Karpas-422 (cell line): Measurements from ENCODE around the gene CHAD. TPM values are rescaled to one million over a fixed set of nuclear protein-coding genes. Genes with fewer than 3 reads are reported as not detected.

Experiments used
- DNase-seq: peaks from one replicate; pipeline ENCODE4 v3.0.0-alpha.2; 2015
- H2AFZ ChIP-seq: fragments of 200-600 bp; sonication (generic); 2 replicates; pipeline ENCODE4 v1.6.1; 2014; ENCODE audit warnings: antibody characterized with exemption, low read length, mixed read lengths
- H3K27ac ChIP-seq: fragments of 200-600 bp; sonication (generic); 2 replicates; pipeline ENCODE4 v1.5.1; 2014; ENCODE audit warnings: mild to moderate bottlenecking, low read length, moderate library complexity
- H3K27me3 ChIP-seq: fragments of 200-600 bp; sonication (generic); 2 replicates; pipeline ENCODE4 v1.6.1; 2014; ENCODE audit warnings: low read length, mixed read lengths
- H3K36me3 ChIP-seq: fragments of 200-600 bp; sonication (generic); 2 replicates; pipeline ENCODE4 v1.6.1; 2014; ENCODE audit warnings: low read length, mixed read lengths; ENCODE audit not compliant: insufficient read depth
- H3K4me1 ChIP-seq: fragments of 200-600 bp; sonication (generic); 2 replicates; pipeline ENCODE4 v1.6.1; 2014; ENCODE audit warnings: mild to moderate bottlenecking, low read length, mixed read lengths
- H3K4me2 ChIP-seq: fragments of 200-600 bp; sonication (generic); 2 replicates; pipeline ENCODE4 v1.6.1; 2014; ENCODE audit warnings: low read length, low read depth, mild to moderate bottlenecking; ENCODE audit not compliant: poor library complexity, severe bottlenecking
- H3K4me3 ChIP-seq: fragments of 200-600 bp; sonication (generic); 2 replicates; pipeline ENCODE4 v1.5.1; 2014; ENCODE audit warnings: mild to moderate bottlenecking, antibody characterized with exemption, low read length, mixed read lengths
- H3K79me2 ChIP-seq: fragments of 200-600 bp; sonication (generic); 2 replicates; pipeline ENCODE4 v1.6.1; 2014; ENCODE audit warnings: mild to moderate bottlenecking, low read length, mixed read lengths
- H3K9ac ChIP-seq: fragments of 200-600 bp; sonication (generic); 2 replicates; pipeline ENCODE4 v1.6.0; 2014; ENCODE audit warnings: low read length
- H3K9me2 ChIP-seq: fragments of 200-600 bp; sonication (generic), shearing (Covaris generic); replicated peaks from 2 replicates; pipeline ENCODE4 v1.6.0; 2014; ENCODE audit warnings: mild to moderate bottlenecking, low read length, moderate library complexity; ENCODE audit not compliant: insufficient read depth
- H3K9me3 ChIP-seq: fragments of 300-700, 200-600 bp; sonication (generic); 2 replicates; pipeline ENCODE4 v1.6.1; 2014; ENCODE audit warnings: low read length, mixed read lengths
- H4K20me1 ChIP-seq: fragments of 200-600 bp; sonication (generic); 2 replicates; pipeline ENCODE4 v1.6.1; 2014; ENCODE audit warnings: mild to moderate bottlenecking, antibody characterized with exemption, low read length, low read depth; ENCODE audit not compliant: insufficient read depth
- total RNA-seq: library from RNA; depleted of rRNA; stranded (reverse); fragments of >200 nt; shearing (Covaris generic); gene quantifications from 2 replicates; pipeline ENCODE4 v1.2.3, GENCODE V29; 2014; ENCODE audit warnings: low replicate concordance; rRNA removed

The CHAD gene, protein sequence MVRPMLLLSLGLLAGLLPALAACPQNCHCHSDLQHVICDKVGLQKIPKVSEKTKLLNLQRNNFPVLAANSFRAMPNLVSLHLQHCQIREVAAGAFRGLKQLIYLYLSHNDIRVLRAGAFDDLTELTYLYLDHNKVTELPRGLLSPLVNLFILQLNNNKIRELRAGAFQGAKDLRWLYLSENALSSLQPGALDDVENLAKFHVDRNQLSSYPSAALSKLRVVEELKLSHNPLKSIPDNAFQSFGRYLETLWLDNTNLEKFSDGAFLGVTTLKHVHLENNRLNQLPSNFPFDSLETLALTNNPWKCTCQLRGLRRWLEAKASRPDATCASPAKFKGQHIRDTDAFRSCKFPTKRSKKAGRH
- not detected in 2 replicates for total RNA-seq

DNA sequence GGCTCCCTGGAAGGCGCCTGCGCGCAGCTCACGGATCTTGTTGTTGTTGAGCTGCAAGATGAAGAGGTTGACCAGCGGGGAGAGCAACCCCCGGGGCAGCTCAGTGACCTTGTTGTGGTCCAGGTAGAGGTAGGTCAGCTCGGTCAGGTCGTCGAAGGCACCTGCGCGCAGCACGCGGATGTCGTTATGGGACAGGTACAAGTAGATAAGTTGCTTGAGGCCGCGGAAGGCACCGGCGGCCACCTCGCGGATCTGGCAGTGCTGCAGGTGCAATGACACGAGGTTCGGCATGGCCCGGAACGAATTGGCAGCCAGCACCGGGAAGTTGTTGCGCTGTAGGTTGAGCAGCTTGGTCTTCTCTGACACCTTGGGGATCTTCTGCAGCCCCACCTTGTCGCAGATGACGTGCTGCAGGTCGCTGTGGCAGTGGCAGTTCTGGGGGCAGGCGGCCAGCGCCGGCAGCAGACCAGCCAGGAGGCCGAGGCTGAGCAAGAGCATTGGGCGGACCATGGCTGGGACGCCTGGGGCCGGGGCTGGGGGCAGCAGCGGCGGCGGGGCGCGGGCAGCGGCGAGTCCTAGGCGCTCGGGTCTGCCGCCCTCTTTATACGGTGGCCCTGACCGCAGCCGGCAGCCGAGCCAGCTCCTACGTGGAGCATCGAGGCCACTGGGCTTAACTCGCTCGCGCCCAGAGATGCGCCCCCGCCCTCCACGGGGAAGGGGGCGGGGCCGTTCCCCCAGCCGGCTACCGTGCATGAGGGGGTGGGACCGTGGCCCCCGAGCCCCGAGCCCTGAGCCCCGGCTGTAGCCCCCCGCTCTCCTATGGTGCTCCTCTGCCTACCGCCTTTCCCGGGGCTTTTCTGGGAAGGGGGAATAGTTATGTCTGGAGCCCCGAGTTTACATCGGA is at the start of gene CHAD:
Gene CHAD (minus strand): TSS at position 577 of the 904 bp plus-strand sequence. CDS start 67 bp downstream, at position 510.
- Histone ChIP-seq H3K9ac (no peak within 1 kb of the TSS), H3K9me2 (no peaks in the 10 kb centered on the region), H2AFZ (no peak within 1 kb of the TSS), H3K4me3 (no peak within 1 kb of the TSS), H4K20me1 (no peaks in the 10 kb centered on the region), H3K79me2 (no peaks in the 10 kb centered on the region), H3K4me1 (no peaks in the 10 kb centered on the region), H3K36me3 (no peaks in the 10 kb centered on the region), H3K9me3 (no peaks in the 10 kb centered on the region), H3K27me3 (no peaks in the 10 kb centered on the region), H3K4me2 (no peak within 1 kb of the TSS), H3K27ac (no peak within 1 kb of the TSS)
- no peak for DNase-seq

DNA sequence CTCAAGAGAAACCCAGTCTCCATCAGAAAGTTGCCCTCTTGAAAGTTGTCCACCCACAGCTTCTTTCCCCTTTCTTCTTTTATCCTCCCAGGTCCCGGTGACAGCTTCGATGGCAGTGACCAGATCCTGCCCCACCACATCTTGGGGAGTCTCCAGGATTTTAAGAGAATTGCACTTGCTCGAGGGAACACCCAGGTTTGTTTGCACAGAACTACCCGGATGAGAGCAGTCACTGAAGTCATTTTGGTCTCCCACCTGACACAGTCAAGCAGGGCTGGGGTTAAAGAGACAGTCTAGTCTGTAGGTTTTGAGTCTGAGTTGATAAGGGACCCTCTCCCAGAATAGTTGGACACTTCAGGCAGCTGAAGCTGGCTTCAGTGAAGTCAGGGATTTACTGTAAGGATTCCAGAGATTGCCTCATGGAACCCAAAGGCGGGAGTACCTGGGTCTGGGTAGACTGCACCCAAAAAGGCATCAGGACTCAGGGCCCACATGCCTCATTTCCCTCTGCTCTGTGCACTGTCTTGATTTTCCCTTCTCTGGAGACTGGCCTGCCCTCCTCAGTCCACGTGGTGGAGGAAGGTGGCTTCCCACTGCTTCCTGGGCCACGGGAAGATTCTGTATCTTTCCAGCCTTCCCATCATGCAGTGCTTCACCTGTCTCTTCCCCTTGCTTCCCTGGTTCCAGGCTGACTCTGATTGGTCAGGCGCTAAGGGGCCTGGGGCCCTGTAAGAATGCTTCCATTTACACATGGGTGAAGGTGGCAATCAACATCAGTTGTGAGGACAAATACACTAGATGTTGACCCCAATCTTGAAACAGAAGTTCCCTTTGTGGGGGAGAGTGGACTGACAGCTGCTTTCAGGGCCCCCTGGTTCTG is 49.1 kb upstream of the CHAD start:
- Histone ChIP-seq H3K9ac (no peak overlapping the region), H3K36me3 (no peaks in the 10 kb centered on the region), H3K27me3 (no peaks in the 10 kb centered on the region), H4K20me1 (no peaks in the 10 kb centered on the region), H3K9me3 (no peaks in the 10 kb centered on the region), H3K79me2 (no peaks in the 10 kb centered on the region), H3K27ac (no peak overlapping the region), H3K9me2 (no peaks in the 10 kb centered on the region), H3K4me1 (peaks cover 8% of the 10 kb centered on the region), H3K4me2 (no peak overlapping the region), H3K4me3 (no peak overlapping the region), H2AFZ (no peak overlapping the region)
- no peak for DNase-seq

DNA sequence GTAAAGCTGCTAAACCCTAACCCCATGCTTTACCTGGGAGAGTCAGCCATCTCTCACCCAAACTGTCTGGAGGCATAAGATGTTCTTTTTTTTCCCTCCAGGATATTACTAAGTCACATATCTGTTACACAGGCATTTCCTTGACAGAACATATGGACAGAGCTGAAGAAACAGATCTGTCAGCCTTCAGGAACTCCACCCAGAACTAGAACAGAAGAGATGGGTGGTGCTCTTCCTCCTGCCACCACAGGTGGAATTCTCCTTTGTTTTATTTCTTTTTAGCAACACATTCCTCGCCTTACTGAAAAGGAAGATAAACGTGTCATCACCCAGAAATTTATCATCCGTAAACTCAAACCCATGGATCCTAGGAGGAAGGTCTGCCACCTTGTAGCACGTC is 48.3 kb upstream of the CHAD start:
- no peak for DNase-seq
- no peaks in the 10 kb centered on the region for H3K79me2 ChIP-seq
- no peaks in the 10 kb centered on the region for H3K36me3 ChIP-seq
- H2AFZ ChIP-seq: no peak overlapping the region
- H3K9ac ChIP-seq: no peak overlapping the region
- H3K27me3 ChIP-seq: no peaks in the 10 kb centered on the region
- H3K27ac ChIP-seq: no peak overlapping the region
- H3K4me2 ChIP-seq: no peak overlapping the region
- H3K9me3 ChIP-seq: no peaks in the 10 kb centered on the region
- no peaks in the 10 kb centered on the region for H4K20me1 ChIP-seq
- no peak overlapping the region for H3K4me3 ChIP-seq
- no peaks in the 10 kb centered on the region for H3K9me2 ChIP-seq
- H3K4me1 ChIP-seq: peaks cover 8% of the 10 kb centered on the region

DNA sequence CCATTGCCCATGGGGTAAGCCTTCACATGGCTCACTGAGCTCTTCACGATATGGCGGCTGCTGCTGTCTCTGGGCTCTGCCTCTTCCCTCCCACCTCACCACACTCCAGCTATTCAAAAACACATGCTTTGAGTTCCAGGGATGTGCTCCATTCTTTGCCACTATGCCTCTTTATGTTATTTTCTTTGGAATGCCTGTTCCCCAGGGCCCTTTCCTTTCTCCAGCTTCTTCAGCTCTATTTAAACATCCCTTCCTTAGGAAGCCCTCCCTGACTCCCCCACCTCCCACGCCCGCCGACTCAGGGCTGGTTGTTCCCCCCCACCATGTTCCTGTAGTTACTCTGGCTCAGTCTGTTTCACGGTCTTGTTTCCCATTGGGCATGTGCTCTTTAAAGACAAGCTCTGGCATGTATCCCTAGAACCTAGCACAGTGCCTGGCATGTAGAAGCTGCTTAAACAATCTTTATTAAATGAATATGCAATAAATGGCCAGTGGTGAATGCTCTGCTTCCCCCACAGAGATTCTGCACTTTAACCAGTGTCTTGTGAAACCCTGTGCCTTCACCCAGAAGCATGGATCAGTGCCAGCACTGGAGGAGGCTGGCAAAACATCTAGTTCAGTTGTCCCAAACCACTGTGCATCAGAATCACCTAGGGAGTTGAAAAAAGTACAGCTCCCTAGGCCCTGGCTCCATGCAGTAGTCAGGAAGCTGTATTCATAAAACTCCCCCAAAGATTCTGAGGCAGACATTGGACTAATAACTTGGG is 46.4 kb upstream of the CHAD start:
- Histone ChIP-seq H3K4me1 (peaks cover 8% of the 10 kb centered on the region), H4K20me1 (no peaks in the 10 kb centered on the region), H3K9me2 (no peaks in the 10 kb centered on the region), H2AFZ (no peak overlapping the region), H3K4me3 (no peak overlapping the region), H3K79me2 (no peaks in the 10 kb centered on the region), H3K27me3 (no peaks in the 10 kb centered on the region), H3K36me3 (no peaks in the 10 kb centered on the region), H3K9me3 (no peaks in the 10 kb centered on the region), H3K27ac (no peak overlapping the region), H3K9ac (no peak overlapping the region), H3K4me2 (peak overlapping the region; percentile 7)
- no peak for DNase-seq

DNA sequence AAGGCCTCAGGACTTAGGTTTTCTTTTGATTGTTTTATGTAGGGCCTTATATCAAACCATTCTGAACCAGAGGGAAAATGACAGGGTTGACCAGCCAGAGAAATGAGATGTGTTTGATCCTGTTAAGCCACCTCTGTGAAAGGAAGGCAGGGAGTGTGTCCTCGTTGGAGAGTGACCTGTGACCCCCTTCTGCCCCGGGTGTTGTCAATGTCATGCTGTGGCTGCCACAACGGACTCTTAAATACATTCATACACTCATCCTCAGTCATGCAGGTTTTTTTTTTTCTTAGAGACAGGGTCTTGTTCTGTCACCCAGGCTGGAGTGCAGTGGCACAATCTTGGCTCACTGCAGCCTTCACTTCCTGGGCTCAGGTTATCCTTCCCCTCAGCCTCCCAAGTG is 45.7 kb upstream of the CHAD start:
- Histone ChIP-seq H3K36me3 (no peaks in the 10 kb centered on the region), H3K9me2 (no peaks in the 10 kb centered on the region), H3K27me3 (no peaks in the 10 kb centered on the region), H3K27ac (no peak overlapping the region), H4K20me1 (no peaks in the 10 kb centered on the region), H3K9me3 (no peaks in the 10 kb centered on the region), H3K4me1 (peaks cover 8% of the 10 kb centered on the region), H3K79me2 (no peaks in the 10 kb centered on the region), H3K9ac (no peak overlapping the region), H3K4me3 (no peak overlapping the region), H2AFZ (no peak overlapping the region), H3K4me2 (no peak overlapping the region)
- no peak for DNase-seq

DNA sequence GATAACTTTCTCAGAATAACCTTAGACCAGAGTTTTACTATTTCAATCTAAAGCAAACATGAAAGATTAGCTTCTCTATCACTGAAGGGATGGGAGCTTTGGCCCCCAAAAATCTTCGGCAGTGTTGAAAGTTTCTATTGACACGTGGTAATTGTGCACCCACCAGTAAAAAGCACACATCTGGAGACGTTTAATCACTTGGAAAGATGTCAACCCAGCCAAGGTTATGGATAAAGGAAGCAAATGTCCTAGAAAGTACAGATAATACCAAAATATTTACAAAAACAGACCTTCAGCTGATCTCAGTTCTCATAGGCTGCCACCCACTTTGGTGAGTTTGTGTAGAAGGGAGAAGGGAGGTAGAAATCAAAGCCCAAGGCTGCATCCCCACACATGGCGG is 44.8 kb upstream of the CHAD start:
- no peak overlapping the region for H3K27ac ChIP-seq
- DNase-seq: no peak

DNA sequence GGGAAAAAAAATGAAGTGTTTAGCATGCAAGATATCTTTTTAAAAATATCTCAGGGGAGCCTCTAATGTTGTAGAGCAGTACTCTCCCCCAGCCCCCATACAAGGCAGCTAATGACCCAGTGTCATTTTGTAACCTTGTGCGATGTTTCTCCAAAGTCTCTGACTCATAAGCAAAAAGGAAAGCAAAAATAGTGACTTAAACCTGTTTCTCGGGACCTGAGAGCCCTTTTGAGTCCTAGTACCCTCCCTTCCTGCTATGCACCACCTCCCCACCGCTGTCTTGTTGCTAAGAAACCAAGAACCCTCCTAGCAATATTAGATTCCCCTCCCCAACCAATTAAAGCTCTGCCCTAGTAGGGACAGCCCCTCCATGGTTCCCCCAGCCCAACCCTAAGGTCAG is 42.4 kb upstream of the CHAD start:
- no peak overlapping the region for H2AFZ ChIP-seq
- no peak overlapping the region for H3K4me3 ChIP-seq
- H3K4me2 ChIP-seq: no peak overlapping the region
- no peaks in the 10 kb centered on the region for H3K9me2 ChIP-seq
- H4K20me1 ChIP-seq: no peaks in the 10 kb centered on the region
- DNase-seq: no peak
- no peak overlapping the region for H3K9ac ChIP-seq
- no peaks in the 10 kb centered on the region for H3K36me3 ChIP-seq
- no peaks in the 10 kb centered on the region for H3K79me2 ChIP-seq
- no peak overlapping the region for H3K27ac ChIP-seq
- peaks cover 23% of the 10 kb centered on the region for H3K4me1 ChIP-seq
- no peaks in the 10 kb centered on the region for H3K9me3 ChIP-seq
- no peaks in the 10 kb centered on the region for H3K27me3 ChIP-seq

More for the DNA sequence above, 44.8 kb upstream of the CHAD start:
- Histone ChIP-seq H3K9me3 (no peaks in the 10 kb centered on the region), H3K9me2 (no peaks in the 10 kb centered on the region), H3K27me3 (no peaks in the 10 kb centered on the region), H3K4me3 (no peak overlapping the region), H4K20me1 (no peaks in the 10 kb centered on the region), H2AFZ (no peak overlapping the region), H3K4me1 (peaks cover 16% of the 10 kb centered on the region), H3K36me3 (no peaks in the 10 kb centered on the region), H3K4me2 (no peak overlapping the region), H3K79me2 (no peaks in the 10 kb centered on the region), H3K9ac (no peak overlapping the region)
